Measurements from ENCODE around the gene GPA33. TPM values are rescaled to one million over a fixed set of nuclear protein-coding genes. Genes with fewer than 3 reads are reported as not detected.

GPA33 gene
- polyA plus RNA-seq, 1 donor from 2014 or later = 0.14 TPM

DNA sequence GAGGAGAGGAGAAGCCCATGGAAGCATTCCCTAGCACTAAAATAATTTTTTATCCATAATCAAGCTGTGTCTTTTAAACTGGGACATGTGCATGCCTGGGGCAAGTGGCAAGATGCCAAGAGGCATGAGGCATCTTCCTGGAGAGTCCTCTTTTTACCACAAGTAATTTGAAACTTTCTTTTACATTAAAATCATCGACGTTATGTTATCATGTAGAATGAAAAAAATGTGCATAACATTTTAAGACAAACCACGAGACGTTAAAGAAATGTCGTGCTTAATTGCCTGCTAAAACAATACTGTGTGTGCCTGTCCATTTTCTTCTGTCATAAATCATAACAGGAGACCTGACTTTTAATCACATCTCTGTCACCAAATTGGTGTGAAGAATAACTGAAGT is 5.2 kb upstream of the GPA33 start:
- no peaks in the 10 kb centered on the region for H3F3A ChIP-seq (ENCODE audit: insufficient read depth, low read length, poor library complexity, severe bottlenecking)
- no peak overlapping the region for H3K27ac ChIP-seq (ENCODE audit: low read length)
- no peaks in the 10 kb centered on the region for H3K79me2 ChIP-seq (replicated peaks; ENCODE audit: insufficient read depth, low read length)
- H3K4me2 ChIP-seq (ENCODE audit: low read length) = no peak overlapping the region
- no peak overlapping the region for H3K9ac ChIP-seq (ENCODE audit: low read length)
- no peaks in the 10 kb centered on the region for H3K36me3 ChIP-seq (ENCODE audit: insufficient read depth, low read length)
- no peak overlapping the region for H2AFZ ChIP-seq (ENCODE audit: low read depth, low read length)
- no peaks in the 10 kb centered on the region for H3K9me2 ChIP-seq (ENCODE audit: insufficient read depth, low read length)
- H3K9me3 ChIP-seq (ENCODE audit: low read length) = no peaks in the 10 kb centered on the region
- H3K27me3 ChIP-seq (ENCODE audit: insufficient read depth, low read depth, low read length) = no peaks in the 10 kb centered on the region
- TF ChIP-seq TAF1 (IDR thresholded peaks at IDR 0.05; ENCODE audit: low read depth) (no peak), SMC3 (conservative IDR thresholded peaks at IDR 0.05; ENCODE audit: poor library complexity) (no peak), MXI1 (conservative IDR thresholded peaks at IDR 0.05; ENCODE audit: poor library complexity, severe bottlenecking) (no peak), EP300 (conservative IDR thresholded peaks at IDR 0.05; ENCODE audit: poor library complexity, severe bottlenecking) (no peak), EZH2 (IDR thresholded peaks at IDR 0.05; ENCODE audit: borderline replicate concordance, insufficient read depth, low read length, poor library complexity, severe bottlenecking) (no peak), CTCF (IDR thresholded peaks at IDR 0.05; ENCODE audit: poor library complexity, severe bottlenecking) (no peak), RAD21 (conservative IDR thresholded peaks at IDR 0.05) (no peak)
- H4K20me1 ChIP-seq (ENCODE audit: insufficient read depth) = no peaks in the 10 kb centered on the region
- H3K4me3 ChIP-seq (ENCODE audit: low read length) = no peak overlapping the region

DNA sequence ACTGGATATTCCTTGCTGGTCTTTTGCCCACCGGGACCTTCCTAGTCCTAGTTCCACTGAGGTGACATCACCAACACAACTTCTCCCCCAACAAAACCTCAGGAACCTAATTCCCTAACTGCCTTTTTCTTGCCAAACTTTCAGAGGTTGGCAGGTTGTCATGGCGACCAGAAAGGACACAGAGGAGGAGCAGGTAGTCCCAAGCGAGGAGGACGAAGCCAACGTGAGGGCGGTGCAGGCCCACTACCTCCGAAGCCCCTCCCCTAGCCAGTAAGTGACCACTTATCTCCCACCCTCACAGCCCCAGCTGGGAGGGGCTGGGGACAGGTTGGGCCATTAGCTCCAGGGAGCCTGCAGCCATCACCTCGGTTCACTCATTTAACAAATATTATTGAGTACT is 4.5 kb upstream of the GPA33 start:
- Histone ChIP-seq H3K4me3 (ENCODE audit: low read length) (no peak overlapping the region), H3K9me3 (ENCODE audit: low read length) (no peaks in the 10 kb centered on the region), H3K9ac (ENCODE audit: low read length) (no peak overlapping the region), H3K27me3 (ENCODE audit: insufficient read depth, low read depth, low read length) (no peaks in the 10 kb centered on the region), H3K4me2 (ENCODE audit: low read length) (no peak overlapping the region), H3K79me2 (replicated peaks; ENCODE audit: insufficient read depth, low read length) (no peaks in the 10 kb centered on the region), H4K20me1 (ENCODE audit: insufficient read depth) (no peaks in the 10 kb centered on the region), H3K27ac (ENCODE audit: low read length) (no peak overlapping the region), H3K36me3 (ENCODE audit: insufficient read depth, low read length) (no peaks in the 10 kb centered on the region), H2AFZ (ENCODE audit: low read depth, low read length) (no peak overlapping the region), H3F3A (ENCODE audit: insufficient read depth, low read length, poor library complexity, severe bottlenecking) (no peaks in the 10 kb centered on the region), H3K9me2 (ENCODE audit: insufficient read depth, low read length) (no peaks in the 10 kb centered on the region)
- TF ChIP-seq CTCF (IDR thresholded peaks at IDR 0.05; ENCODE audit: poor library complexity, severe bottlenecking) (no peak), MXI1 (conservative IDR thresholded peaks at IDR 0.05; ENCODE audit: poor library complexity, severe bottlenecking) (no peak), POLR2AphosphoS5 (IDR thresholded peaks at IDR 0.05) (no peak), TAF1 (IDR thresholded peaks at IDR 0.05; ENCODE audit: low read depth) (no peak), EP300 (conservative IDR thresholded peaks at IDR 0.05; ENCODE audit: poor library complexity, severe bottlenecking) (no peak), RAD21 (conservative IDR thresholded peaks at IDR 0.05) (no peak), SMC3 (conservative IDR thresholded peaks at IDR 0.05; ENCODE audit: poor library complexity) (no peak), EZH2 (IDR thresholded peaks at IDR 0.05; ENCODE audit: borderline replicate concordance, insufficient read depth, low read length, poor library complexity, severe bottlenecking) (no peak)
- TF ChIP-seq, protein P1, sequence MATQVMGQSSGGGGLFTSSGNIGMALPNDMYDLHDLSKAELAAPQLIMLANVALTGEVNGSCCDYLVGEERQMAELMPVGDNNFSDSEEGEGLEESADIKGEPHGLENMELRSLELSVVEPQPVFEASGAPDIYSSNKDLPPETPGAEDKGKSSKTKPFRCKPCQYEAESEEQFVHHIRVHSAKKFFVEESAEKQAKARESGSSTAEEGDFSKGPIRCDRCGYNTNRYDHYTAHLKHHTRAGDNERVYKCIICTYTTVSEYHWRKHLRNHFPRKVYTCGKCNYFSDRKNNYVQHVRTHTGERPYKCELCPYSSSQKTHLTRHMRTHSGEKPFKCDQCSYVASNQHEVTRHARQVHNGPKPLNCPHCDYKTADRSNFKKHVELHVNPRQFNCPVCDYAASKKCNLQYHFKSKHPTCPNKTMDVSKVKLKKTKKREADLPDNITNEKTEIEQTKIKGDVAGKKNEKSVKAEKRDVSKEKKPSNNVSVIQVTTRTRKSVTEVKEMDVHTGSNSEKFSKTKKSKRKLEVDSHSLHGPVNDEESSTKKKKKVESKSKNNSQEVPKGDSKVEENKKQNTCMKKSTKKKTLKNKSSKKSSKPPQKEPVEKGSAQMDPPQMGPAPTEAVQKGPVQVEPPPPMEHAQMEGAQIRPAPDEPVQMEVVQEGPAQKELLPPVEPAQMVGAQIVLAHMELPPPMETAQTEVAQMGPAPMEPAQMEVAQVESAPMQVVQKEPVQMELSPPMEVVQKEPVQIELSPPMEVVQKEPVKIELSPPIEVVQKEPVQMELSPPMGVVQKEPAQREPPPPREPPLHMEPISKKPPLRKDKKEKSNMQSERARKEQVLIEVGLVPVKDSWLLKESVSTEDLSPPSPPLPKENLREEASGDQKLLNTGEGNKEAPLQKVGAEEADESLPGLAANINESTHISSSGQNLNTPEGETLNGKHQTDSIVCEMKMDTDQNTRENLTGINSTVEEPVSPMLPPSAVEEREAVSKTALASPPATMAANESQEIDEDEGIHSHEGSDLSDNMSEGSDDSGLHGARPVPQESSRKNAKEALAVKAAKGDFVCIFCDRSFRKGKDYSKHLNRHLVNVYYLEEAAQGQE (IDR thresholded peaks at IDR 0.05; ENCODE audit: borderline replicate concordance) = no peak

All from neural cell (in vitro differentiated cells).